Measurements from ENCODE around the gene ZNF609. TPM values are rescaled to one million over a fixed set of nuclear protein-coding genes. Genes with fewer than 3 reads are reported as not detected.

ZNF609 gene

GRCh38 chr15:64732156-64732860 is 271.9 kb downstream of the ZNF609 start:
- peak overlapping the region; percentile 45 for H2BK5ac ChIP-seq (ENCODE audit: low read length)
- peak; percentile 16 for DNase-seq

More at GRCh38 chr15:64732156-64732860, 271.9 kb downstream of the ZNF609 start:
- peak overlapping the region; percentile 73 for H3K56ac ChIP-seq (ENCODE audit: low read length)
- WGBS (ENCODE audit: extremely low coverage, insufficient coverage, low lambda C conversion rate), result no CpG with 5 or more reads among the region's 7 CpGs
- peak overlapping the region; percentile 35 for H3K27ac ChIP-seq (ENCODE audit: low read depth, low read length)
- H3K4ac ChIP-seq (ENCODE audit: low read depth, low read length), result no peak overlapping the region
- H3K36me3 ChIP-seq (ENCODE audit: control insufficient read depth, insufficient read depth, low read length), result peaks cover 13% of the 10 kb centered on the region
- peak overlapping the region; percentile 54 for H3K9ac ChIP-seq (ENCODE audit: low read length)
- no peak overlapping the region for H4K5ac ChIP-seq (ENCODE audit: low read length)
- peaks cover 1% of the 10 kb centered on the region for H3K79me2 ChIP-seq (ENCODE audit: control insufficient read depth, insufficient read depth, low read length)
- no peak overlapping the region for H2AK5ac ChIP-seq (ENCODE audit: low read length)
- peak overlapping the region; percentile 31 for H3K23ac ChIP-seq (ENCODE audit: low read length)
- H2BK15ac ChIP-seq (replicated peaks; ENCODE audit: low read depth), result no peak overlapping the region
- no peak overlapping the region for H3K18ac ChIP-seq (ENCODE audit: low read length)
- no peak overlapping the region for H3K4me3 ChIP-seq (ENCODE audit: low read length)
- H3K4me2 ChIP-seq (ENCODE audit: low read length), result no peak overlapping the region
- peaks cover 6% of the 10 kb centered on the region for H3K4me1 ChIP-seq (ENCODE audit: control insufficient read depth, low read depth, low read length)
- no peak overlapping the region for H4K8ac ChIP-seq (ENCODE audit: low read depth, low read length)
- peaks cover 2% of the 10 kb centered on the region for H3K79me1 ChIP-seq (ENCODE audit: low read length)
- H3K27me3 ChIP-seq (ENCODE audit: insufficient read depth, low read length, poor library complexity), result no peaks in the 10 kb centered on the region
- no peak overlapping the region for H2BK120ac ChIP-seq (ENCODE audit: low read depth, low read length)

Small RNA genes lying within 50 kb of the gene (small RNA-seq; reads per million reads assigned to genes)
- not detected for gene AC100830.2 (ENCODE audit: insufficient read depth)
- not detected for gene RF00019 (ENCODE audit: insufficient read depth)
- not detected for gene RNU6-549P (ENCODE audit: insufficient read depth)

All from mesendoderm (in vitro differentiated cells).